Fibroblast of lung (primary cell): ENCODE measurements around the gene SLC6A19. TPM values are rescaled to one million over a fixed set of nuclear protein-coding genes. Genes with fewer than 3 reads are reported as not detected.

ENCODE experiments used
- DNase-seq, 2 donors: peaks; one replicate each; pipeline versions ENCODE4 v3.0.0 to v3.0.0-alpha.2; 2010; ENCODE audit warnings: low read depth in 2 of 2
- H2AFZ ChIP-seq: 2 replicates; pipeline ENCODE4 v1.5.1; 2012; ENCODE audit warnings: low read length, control low read depth, inconsistent platforms
- H3K27ac ChIP-seq: 2 replicates; pipeline ENCODE4 v1.5.1; 2011; ENCODE audit warnings: low read length, control low read depth; ENCODE audit not compliant: insufficient read depth
- H3K27me3 ChIP-seq: 2 replicates; pipeline ENCODE4 v1.5.1; 2011; ENCODE audit warnings: mild to moderate bottlenecking, low read length; ENCODE audit not compliant: control insufficient read depth, insufficient read depth
- H3K36me3 ChIP-seq: 2 replicates; pipeline ENCODE4 v1.5.1; 2011; ENCODE audit warnings: low read length; ENCODE audit not compliant: control insufficient read depth, insufficient read depth
- H3K4me1 ChIP-seq: 2 replicates; pipeline ENCODE4 v1.5.1; 2011; ENCODE audit warnings: low read length; ENCODE audit not compliant: control insufficient read depth, insufficient read depth; ENCODE audit errors: extremely low read depth
- H3K4me2 ChIP-seq: 2 replicates; pipeline ENCODE4 v1.5.1; 2011; ENCODE audit warnings: low read length, control low read depth; ENCODE audit not compliant: insufficient read depth; ENCODE audit errors: extremely low read depth
- H3K4me3 ChIP-seq, 4 experiments: fragments of 200-600 bp in 1 of 4; sonication (generic) in 1 of 4; replicated peaks in 1 of 4; 2 replicates each; pipeline ENCODE4 v1.5.1; 2011 to 2016; ENCODE audit warnings: low read length in 4 of 4, low read depth in 3 of 4, mild to moderate bottlenecking in 3 of 4, control low read depth in 2 of 4, inconsistent platforms in 1 of 4, mixed read lengths in 1 of 4; ENCODE audit not compliant: insufficient read depth in 1 of 4; ENCODE audit errors: control extremely low read depth in 1 of 4
- H3K79me2 ChIP-seq: 2 replicates; pipeline ENCODE4 v1.5.1; 2012; ENCODE audit warnings: mild to moderate bottlenecking, low read length, inconsistent platforms; ENCODE audit not compliant: control insufficient read depth, insufficient read depth
- H3K9ac ChIP-seq: 2 replicates; pipeline ENCODE4 v1.5.1; 2011; ENCODE audit warnings: mild to moderate bottlenecking, low read length, control low read depth; ENCODE audit not compliant: insufficient read depth
- H3K9me3 ChIP-seq: 2 replicates; pipeline ENCODE4 v1.5.1; 2012; ENCODE audit warnings: low read depth, low read length; ENCODE audit not compliant: control insufficient read depth, insufficient read depth
- H4K20me1 ChIP-seq: 2 replicates; pipeline ENCODE4 v1.5.1; 2011; ENCODE audit warnings: low read length; ENCODE audit not compliant: control insufficient read depth, insufficient read depth; ENCODE audit errors: extremely low read depth
- CTCF ChIP-seq, 2 donors: IDR thresholded peaks in 1 of 2; conservative IDR thresholded peaks in 1 of 2; 1 replicate in 1 of 2; 2 replicates in 1 of 2; pipeline ENCODE4 v1.5.1; 2011 to 2012; ENCODE audit warnings: low read length in 2 of 2, control low read depth in 1 of 2, inconsistent platforms in 1 of 2, low read depth in 1 of 2, mild to moderate bottlenecking in 1 of 2
- EZH2 ChIP-seq: IDR thresholded peaks from 2 replicates; pipeline ENCODE4 v1.5.1; 2012; ENCODE audit warnings: low read length, control low read depth, mild to moderate bottlenecking; ENCODE audit errors: missing control alignments
- polyA plus RNA-seq, 2 donors: library from polyadenylated mRNA; depleted of rRNA in 1 of 2; stranded (reverse) in 1 of 2; unstranded in 1 of 2; fragments of >200 nt; gene quantifications; 2 replicates each; pipeline ENCODE4 v1.2.1, GENCODE V29; 2011 to 2012; ENCODE audit warnings: missing spikeins in 1 of 2
- total RNA-seq: library from RNA; depleted of rRNA; stranded (reverse); fragments of >200 nt; gene quantifications from 2 replicates; pipeline ENCODE4 v1.2.1, GENCODE V29; 2014

Gene SLC6A19
- total and polyA plus RNA-seq, 2 donors (not counting 1 experiment from before 2014, with no cell fraction given): not detected

- Histone ChIP-seq H3K4me3 (no peak overlapping the region), H3K27ac (no peak overlapping the region), H3K27me3 (no peaks in the 10 kb centered on the region), H3K36me3 (no peaks in the 10 kb centered on the region), H3K4me2 (no peak overlapping the region), H4K20me1 (no peaks in the 10 kb centered on the region), H2AFZ (no peak overlapping the region), H3K9ac (no peak overlapping the region), H3K79me2 (no peaks in the 10 kb centered on the region), H3K4me1 (no peaks in the 10 kb centered on the region), H3K9me3 (no peaks in the 10 kb centered on the region)
- TF ChIP-seq CTCF (conservative IDR thresholded peaks at IDR 0.05 in 1 of 2, IDR thresholded peaks at IDR 0.05 in 1 of 2; ENCODE audit: low read depth in 1 of 2, low read length in 2 of 2) (no peak), EZH2 (no peak)
- DNase-seq: no peak
Observed at GRCh38 chr5:1206521-1207412, 5.4 kb downstream of the SLC6A19 start.

- Histone ChIP-seq H3K27me3 (no peaks in the 10 kb centered on the region), H2AFZ (no peak overlapping the region), H3K9me3 (no peaks in the 10 kb centered on the region), H3K36me3 (no peaks in the 10 kb centered on the region), H3K4me3 (no peak overlapping the region), H3K27ac (no peak overlapping the region), H4K20me1 (no peaks in the 10 kb centered on the region), H3K9ac (no peak overlapping the region), H3K79me2 (no peaks in the 10 kb centered on the region), H3K4me2 (no peak overlapping the region), H3K4me1 (no peaks in the 10 kb centered on the region)
- TF ChIP-seq CTCF (conservative IDR thresholded peaks at IDR 0.05 in 1 of 2, IDR thresholded peaks at IDR 0.05 in 1 of 2; ENCODE audit: low read depth in 1 of 2, low read length in 2 of 2) (no peak), EZH2 (no peak)
- no peak for DNase-seq
Observed at GRCh38 chr5:1207555-1207954, 6.2 kb downstream of the SLC6A19 start.

- TF ChIP-seq EZH2: no peak
- TF ChIP-seq CTCF (conservative IDR thresholded peaks at IDR 0.05 in 1 of 2, IDR thresholded peaks at IDR 0.05 in 1 of 2; ENCODE audit: low read depth in 1 of 2, low read length in 2 of 2): no peak
- Histone ChIP-seq H3K9me3 (no peaks in the 10 kb centered on the region), H4K20me1 (no peaks in the 10 kb centered on the region), H3K4me2 (no peak overlapping the region), H2AFZ (no peak overlapping the region), H3K27me3 (no peaks in the 10 kb centered on the region), H3K4me3 (no peak overlapping the region), H3K36me3 (no peaks in the 10 kb centered on the region), H3K79me2 (no peaks in the 10 kb centered on the region), H3K9ac (no peak overlapping the region), H3K4me1 (no peaks in the 10 kb centered on the region), H3K27ac (no peak overlapping the region)
- no peak for DNase-seq
Observed at GRCh38 chr5:1208221-1208742, 6.9 kb downstream of the SLC6A19 start.
